GM18498 (cell line): ENCODE results near the gene CD300LB.

Source experiments
- ATAC-seq: cut with Tn5 transposase; IDR thresholded peaks from one replicate; pipeline ENCODE4 v1.9.1; 2021; ENCODE audit warnings: mild to moderate bottlenecking, moderate library complexity; ENCODE audit not compliant: unreplicated experiment

The CD300LB gene

GRCh38 chr17:74550602-74551001 lies 19.3 kb upstream of the CD300LB start:
- ATAC-seq, result no peak

- ATAC-seq, result no peak
Observed at GRCh38 chr17:74549343-74549742, 18.1 kb upstream of the CD300LB start.

DNA sequence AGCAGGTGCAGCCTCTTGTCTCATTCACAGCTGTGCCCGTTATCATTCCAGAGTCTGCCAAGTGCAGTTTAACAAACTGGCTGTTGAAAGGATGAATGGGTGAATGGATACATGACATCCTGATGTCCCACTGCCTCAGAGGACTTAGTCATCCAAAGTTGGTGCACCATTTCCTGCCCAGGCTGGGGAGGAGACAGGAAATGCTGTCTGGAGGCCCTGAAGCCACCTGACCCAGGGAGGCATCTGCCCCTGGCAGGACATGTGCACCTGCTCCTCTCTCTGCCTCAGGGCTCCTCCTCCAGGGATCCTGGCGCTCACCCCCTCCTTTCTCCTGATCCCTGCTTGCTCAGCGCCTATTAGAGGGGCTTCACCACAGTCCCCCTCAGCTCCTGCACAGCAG lies 16.5 kb upstream of the CD300LB start:
- no peak for ATAC-seq

DNA sequence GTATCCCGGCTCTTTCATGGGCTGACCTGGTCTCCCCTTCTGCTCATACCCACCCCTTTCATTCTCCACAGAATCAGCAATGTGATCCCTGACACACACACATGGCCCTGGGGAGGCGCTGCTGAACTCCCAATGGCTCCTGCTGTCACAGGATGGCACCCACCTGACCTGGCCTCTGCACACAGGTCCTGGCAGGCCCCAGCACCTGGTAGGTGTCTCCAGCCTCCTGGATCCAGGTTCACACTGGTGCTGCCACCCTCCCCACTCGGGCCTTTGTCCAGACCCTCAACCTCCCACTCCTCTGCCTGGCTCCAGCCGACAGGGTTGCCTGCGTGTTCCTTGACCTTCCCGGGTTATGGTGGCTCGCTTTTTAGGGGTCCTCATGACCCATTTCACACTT lies 16.0 kb upstream of the CD300LB start:
- ATAC-seq, result no peak

GRCh38 chr17:74546586-74546985 lies 15.3 kb upstream of the CD300LB start:
- ATAC-seq, result no peak

GRCh38 chr17:74545843-74546230 lies 14.6 kb upstream of the CD300LB start, which contains the start of gene CD300C:
CD300C (minus strand) TSS chr17:74546115; CDS start chr17:74545782, 333 bp downstream.
- no peak for ATAC-seq

DNA sequence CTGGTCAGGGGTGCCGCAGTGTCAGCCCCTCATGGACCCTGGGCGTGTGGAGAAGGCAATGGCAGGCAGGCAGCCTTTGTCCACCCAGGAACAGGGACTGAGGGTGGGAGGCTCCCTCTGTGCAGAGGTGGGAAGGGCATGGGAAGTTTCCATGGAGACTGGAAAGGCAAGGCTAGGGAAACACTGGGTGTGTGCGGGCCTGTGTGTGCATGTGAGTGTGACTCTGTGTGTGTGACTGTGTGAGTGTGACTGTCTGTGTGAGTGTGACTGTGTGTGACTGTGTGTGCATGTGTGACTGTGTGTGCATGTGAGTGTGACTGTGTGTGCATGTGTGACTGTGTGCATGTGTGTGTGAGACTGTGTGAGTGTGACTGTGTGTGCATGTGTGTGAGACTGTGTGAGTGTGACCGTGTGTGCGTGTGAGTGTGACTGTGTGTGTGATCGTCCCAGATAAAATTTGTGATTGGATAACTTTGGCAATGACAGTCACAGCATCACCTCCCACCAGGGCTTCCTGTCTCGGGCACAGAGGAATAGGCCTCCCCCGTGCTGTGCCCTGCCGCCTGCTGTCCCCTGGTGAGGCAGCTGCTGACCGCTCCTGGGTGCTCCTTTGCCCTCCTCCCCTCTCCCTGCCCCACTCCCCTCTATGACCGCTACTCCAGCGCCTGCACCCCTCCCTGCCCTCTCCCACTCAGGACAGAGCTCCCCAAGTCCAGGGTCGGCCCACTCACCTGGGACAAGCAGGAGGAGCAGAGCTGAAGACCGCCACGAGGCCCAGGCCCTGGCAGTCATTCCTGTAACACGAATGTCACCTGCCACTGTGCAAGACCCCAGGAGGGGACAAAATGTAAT lies 13.9 kb upstream of the CD300LB start:
- no peak for ATAC-seq

- ATAC-seq, result no peak
Observed at GRCh38 chr17:74543891-74544760, 12.9 kb upstream of the CD300LB start.

DNA sequence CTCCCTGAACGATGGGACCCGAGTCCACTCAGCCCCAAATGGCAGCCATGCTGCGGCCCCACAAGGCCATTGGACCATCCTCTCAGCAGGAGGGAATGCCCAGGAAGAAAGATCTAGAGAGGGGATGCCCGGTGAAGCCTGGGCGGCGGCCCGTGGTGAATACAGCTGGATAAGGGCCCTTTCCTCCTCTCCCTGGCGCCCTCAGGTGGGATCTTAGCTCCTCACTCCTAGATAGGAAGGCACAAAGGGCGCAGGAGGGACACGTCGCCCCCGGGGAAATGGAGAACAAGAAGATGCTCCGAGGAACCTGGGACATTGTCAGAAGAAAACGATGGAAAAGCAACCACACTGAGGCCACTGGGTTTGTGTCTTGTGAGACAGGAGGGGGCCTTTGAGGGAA lies 12.1 kb upstream of the CD300LB start:
- ATAC-seq, result no peak

DNA sequence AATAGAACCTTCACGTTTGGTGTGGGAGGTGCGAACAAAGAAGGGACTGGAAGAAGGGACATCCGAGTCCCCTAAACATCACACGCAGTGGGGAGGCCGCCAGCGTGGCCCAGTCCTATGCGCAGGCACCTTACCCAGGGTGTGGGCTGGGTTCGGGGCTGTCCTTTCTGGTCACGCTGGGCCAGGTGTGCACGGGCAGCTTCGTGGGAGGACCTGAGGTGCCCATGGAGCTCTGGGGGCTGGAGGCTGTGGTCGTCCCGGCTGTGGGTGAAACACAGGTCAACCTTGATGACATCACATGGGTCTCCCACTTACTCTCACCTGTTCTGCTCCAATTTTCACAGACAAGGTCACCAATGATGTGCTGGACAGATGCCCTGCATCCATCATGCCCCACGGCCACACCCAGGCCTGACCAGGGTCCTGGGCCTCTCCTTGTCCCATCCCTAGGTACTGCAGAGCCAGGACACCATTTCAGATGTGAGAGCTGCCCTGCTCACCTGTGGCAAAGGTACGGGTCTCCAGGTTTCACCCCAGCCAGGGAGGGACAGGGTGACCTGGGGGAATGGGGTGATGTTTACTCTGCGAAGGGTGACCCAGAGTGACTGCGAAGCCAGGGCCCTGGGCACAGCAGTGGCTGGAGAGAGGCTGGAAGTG lies 11.6 kb upstream of the CD300LB start:
- ATAC-seq, result no peak

- no peak for ATAC-seq
Observed at GRCh38 chr17:74542166-74542565, 10.9 kb upstream of the CD300LB start.

- ATAC-seq, result no peak
Observed at GRCh38 chr17:74541176-74542111, 10.2 kb upstream of the CD300LB start.

DNA sequence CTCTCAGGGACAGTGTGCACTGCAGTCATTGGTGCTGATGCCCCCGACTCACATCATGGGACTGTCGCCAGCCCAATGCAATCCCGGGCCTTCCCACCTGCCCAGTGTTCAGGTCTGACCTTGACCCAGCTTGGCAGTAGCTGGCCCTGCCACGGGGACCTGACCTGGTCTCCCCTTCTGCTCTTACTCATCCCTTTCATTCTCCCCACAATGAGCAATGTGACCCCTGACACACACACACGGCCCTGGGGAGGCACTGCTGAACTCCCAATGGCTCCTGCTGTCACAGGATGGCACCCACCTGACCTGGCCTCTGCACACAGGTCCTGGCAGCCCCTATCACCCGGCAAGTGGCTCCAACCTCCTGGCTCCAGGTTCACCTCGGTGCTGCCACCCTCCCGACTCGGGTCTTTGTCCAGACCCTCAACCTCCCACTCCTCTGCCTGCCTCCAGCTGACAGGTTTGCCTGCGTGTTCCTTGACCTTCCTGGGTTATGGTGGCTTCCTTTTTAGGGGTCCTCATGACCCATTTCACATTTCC lies 8.1 kb upstream of the CD300LB start:
- ATAC-seq, result no peak

DNA sequence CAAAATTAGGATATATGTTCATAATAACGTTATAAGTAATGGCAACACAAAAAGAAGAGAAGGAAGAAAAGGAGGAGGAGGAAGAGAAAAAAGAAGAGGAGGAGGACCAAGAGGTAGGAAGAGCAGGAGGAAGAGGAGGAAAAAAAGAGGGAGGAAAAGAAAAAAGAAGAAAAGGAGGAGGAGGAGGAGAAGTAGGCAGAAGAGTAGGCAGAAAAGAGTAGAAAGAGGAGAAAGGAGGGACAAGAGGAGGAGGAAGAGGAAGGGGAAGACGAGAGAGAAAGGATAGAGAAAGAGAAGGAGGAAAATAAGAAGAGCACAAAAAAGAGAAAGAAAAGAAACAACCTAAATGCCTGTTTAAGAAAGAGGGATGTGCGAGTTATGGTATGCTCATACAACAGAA lies 5.6 kb upstream of the CD300LB start:
- no peak for ATAC-seq

- ATAC-seq, result peak; percentile 42
Observed at GRCh38 chr17:74532115-74532514, 840 bp upstream of the CD300LB start.

GRCh38 chr17:74530831-74531150 lies 484 bp downstream of the CD300LB start:
- ATAC-seq, result no peak

- no peak for ATAC-seq
Observed at GRCh38 chr17:74529243-74529642, 2.0 kb downstream of the CD300LB start.

- ATAC-seq, result peak; percentile 82
Observed at GRCh38 chr17:74528491-74529199, 2.6 kb downstream of the CD300LB start.

DNA sequence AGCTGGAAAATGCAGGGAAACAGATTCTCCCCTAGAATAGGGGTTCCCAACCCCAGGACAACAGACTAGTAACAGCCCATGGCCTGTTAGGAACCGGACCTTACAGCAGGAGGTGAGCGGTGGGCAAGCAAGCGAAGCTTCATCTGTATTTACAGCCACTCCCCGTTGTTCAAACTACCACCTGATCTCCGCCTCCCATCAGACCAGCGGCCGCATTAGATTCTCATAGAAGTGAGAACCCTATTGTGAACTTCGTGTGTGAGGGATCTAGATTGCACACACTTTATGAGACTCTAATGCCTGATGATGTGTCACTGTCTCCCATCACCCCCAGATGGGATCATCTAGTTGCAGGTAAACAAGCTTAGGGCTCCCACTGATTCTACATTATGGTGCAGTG lies 3.5 kb downstream of the CD300LB start:
- no peak for ATAC-seq

GRCh38 chr17:74527081-74527480 lies 4.2 kb downstream of the CD300LB start:
- no peak for ATAC-seq
